ENCODE results near the gene LDB3.

- TF ChIP-seq CTCF (conservative IDR thresholded peaks at IDR 0.05 in 1 of 2, IDR thresholded peaks at IDR 0.05 in 1 of 2; ENCODE audit: low read depth in 1 of 2, low read length in 2 of 2) (no peak), EZH2 (IDR thresholded peaks at IDR 0.05; ENCODE audit: low read length, missing control alignments) (no peak)
Observed at GRCh38 chr10:86742230-86742629, 73.9 kb downstream of the LDB3 start.

Measured in fibroblast of lung (primary cell).